DMS114 treated with DMSO at 0.1 percent for 48 hours (cell line): Measurements from ENCODE around the gene ARGLU1.

Experiments used
- DNase-seq: peaks from one replicate; lab custom pipeline; 2025; ENCODE audit not compliant: unreplicated experiment; lab: John Stamatoyannopoulos, UW

ARGLU1 gene

DNA sequence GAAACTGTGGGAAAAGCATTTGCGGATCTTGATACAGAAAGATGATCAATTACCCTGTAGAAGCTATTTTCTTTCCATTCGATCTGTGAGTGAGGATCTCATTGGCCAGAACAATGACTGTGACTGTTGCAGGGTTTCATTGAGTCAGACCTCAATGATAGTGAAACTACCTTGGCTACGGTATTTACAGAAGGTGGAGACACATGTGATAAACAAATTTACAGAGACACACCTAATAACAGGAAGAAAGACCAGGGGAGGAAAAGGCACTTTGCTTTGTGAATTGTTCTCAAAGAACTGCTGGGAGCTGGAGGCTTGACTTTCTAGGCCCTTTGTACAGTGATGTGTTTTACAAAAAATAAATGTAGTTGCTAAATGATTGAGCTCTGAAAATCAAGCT lies 19.9 kb upstream of the ARGLU1 start:
- no peak for DNase-seq

DNA sequence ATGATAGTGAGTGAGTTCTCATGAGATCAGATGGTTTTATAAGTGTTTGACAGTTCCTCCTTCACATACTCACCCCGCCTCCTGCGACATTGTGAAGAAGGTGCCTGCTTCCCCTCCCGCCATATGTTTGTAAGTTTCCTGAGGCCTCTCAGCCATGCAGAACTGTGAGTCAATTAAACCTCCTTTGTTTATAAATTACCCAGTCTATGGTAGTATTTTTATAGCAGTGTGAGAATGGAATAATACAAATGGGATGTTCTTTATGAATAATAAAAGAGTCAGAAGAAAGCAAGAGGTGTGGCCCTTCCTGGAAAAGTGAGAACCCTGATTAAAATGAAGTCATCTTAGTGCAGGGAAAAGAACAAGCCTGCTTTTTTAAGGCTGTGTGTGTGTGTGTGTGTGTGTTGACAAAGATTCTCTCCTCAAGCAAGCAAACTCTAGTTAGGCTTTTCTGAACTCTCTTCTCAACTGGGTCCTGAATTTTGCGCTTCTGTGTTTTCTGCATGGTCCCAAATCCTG lies 18.8 kb upstream of the ARGLU1 start:
- DNase-seq: no peak

DNA sequence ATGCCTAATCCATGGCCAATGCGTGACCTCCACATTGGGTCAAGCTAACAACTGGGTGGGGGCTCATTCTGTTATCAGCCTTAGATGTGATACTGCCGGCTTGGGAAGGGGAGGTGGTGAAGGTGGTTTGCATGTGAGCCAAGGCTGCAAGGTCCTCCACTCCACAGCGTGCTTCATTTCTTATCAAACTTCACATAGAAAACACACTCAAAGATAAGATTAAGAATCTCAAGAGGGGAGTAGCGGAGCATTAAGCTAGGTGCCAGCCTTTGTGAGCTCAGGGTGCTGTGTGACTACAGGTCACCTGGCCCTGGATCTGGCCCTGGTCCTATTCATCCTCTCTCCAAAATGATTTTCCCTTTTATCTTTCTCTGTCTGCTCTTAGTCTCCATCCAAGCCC lies 13.3 kb upstream of the ARGLU1 start:
- no peak for DNase-seq

DNA sequence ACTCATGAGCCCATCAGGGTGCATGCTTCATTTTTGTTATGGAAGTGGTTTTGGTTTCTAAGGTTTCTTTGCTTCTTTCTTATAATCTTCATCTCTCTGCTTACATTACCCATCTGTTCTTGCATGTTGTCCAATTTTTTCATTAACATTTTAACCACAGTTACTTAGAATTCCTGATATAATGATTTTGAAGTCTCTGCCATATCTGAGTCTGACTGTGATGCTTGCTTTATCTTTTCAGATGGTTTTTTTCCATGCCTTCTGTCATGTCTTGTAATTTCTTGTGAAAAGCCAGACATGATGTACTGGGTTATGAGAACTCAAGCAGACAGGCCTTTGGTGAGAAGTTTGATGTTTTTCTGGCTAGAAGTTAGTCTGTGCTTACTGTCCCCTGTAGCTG lies 8.0 kb upstream of the ARGLU1 start:
- no peak for DNase-seq

DNA sequence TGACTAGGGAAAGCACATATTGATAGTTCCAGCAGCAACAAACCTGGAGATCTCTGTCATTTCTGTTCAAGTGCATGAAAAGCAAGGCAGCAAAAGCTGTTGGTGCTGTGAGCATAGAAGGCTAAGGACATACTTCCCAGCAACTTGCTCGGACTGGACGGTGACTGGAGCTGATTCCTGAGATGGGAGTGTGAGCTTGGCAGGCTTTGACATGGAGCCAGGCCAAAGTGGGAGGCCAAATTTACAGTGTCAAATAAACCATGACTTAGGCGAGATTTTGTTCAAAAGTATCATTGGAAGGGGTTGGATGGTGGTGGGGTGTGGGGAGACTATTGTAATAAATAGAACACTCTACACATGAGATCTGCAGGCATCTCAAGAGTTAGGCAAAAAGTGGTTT lies 5.9 kb upstream of the ARGLU1 start:
- DNase-seq: no peak

DNA sequence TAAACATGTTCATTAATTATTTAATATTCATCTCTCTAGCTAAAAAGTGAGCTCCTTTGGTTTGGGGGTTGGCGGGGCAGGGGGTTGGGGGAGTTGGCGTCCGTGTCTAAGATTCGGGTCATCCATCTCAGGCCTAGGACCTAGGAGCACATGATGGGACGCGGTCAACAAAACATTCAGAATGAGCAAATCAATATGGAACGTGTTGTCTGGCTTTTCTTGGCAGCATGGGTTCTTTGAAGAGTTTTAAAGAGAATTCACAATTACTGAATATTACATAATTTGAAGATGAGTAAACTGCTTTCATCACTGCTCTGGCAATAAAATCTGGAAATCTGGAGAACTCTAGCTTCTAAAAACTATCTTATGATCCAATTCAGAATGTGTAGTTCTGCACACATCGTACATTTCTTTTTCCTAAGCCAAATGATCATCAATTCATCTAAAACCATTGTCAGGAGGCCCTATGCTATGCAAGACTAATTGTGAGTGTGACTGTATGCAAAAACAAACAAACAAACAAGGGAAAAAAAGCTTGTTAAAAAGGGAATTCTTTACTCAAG lies 5.4 kb upstream of the ARGLU1 start:
- no peak for DNase-seq

DNA sequence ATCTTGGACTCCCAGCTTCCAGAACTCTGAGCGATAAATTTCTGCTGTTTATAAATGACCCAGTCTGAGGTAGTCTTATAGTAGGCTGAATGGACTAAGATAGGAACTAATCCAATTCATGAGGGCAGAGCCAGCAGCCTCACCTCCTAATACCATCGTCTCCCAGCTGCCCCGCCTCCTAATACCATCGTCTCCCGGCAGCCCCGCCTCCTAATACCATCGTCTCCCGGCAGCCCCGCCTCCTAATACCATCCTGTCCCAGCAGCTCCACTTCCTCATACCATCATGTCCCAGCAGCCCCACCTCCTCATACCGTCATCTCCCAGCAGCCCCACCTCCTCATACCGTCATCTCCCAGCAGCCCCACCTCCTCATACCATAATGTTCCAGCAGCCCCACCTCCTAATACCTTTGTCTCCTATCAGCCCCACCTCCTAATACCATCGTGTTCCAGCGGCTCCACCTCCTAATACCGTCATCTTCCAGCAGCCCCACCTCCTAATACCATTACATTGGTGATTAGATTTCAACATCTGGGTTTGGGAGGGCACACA lies 2.4 kb upstream of the ARGLU1 start:
- no peak for DNase-seq

DNA sequence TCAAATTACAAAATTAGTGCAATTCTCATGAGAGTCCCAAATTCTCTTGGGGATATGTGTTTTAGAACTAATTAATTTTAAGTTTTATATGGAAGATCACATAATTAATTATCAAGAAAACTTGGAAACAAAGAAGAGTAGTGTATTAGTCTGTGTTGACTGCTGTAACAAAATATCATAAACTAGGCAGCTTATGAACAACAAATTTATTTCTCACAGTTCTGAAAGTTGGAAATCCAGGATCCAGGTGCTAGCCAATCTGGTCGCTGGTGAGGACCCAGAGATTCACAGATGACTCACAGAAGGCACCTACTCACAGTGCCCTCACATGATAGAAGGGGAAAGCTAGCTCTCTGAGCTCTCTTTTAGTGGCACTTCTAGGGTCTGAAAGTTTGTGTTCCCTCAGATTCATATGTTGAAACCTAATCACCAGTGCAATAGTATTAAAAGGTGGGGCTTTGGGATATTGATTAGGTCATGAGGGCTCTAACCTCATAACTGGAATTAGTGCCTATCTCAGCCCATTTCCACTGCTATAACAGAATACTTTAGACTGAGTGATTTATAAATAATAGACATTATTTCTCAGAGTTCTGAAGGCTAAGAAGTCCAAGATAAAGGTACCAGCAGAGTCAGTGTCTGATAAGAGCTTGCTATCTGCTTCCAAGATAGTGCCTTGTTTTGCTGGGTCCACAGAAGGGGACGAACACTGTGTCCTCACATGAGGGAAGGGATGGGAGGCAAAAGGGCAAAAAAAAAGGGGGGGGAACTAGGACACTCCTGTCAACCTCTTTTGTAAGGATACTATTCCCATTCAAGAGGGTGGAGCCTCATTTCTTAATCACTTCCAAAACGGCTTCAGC lies 1.5 kb upstream of the ARGLU1 start:
- DNase-seq: no peak

DNA sequence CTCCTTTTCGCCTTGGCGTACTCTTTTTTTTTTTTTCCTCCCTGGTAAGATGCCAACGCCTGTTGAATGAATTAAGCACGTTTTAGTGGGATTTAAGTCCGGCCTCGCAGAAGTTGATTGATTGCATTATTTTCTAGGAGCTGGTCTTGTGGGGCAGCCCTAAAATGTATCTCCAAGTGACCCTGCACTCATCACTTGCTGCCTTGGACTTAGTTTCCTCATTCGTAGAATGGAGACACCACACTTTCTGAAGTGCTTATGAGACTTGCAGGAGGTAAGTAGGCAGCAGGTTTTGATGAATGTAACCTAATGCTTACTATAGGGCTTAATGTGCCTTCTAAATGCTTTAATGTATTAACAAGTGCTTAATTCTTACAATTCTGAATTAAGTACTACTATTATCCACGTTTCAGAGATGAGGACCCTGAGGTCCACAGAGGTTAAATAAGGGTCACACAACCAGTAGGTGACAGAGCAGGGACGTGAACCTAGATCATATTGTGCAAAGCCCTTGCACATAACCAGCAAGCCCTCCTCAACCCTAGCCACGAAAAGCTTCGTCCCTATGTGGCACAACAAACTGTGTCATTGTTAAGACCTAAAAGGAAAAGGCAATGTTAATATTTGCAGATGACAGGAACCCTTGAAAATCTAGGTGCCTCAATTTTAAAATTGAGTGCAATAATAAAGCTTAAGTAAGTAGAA lies 514 bp upstream of the ARGLU1 start:
- DNase-seq: no peak

DNA sequence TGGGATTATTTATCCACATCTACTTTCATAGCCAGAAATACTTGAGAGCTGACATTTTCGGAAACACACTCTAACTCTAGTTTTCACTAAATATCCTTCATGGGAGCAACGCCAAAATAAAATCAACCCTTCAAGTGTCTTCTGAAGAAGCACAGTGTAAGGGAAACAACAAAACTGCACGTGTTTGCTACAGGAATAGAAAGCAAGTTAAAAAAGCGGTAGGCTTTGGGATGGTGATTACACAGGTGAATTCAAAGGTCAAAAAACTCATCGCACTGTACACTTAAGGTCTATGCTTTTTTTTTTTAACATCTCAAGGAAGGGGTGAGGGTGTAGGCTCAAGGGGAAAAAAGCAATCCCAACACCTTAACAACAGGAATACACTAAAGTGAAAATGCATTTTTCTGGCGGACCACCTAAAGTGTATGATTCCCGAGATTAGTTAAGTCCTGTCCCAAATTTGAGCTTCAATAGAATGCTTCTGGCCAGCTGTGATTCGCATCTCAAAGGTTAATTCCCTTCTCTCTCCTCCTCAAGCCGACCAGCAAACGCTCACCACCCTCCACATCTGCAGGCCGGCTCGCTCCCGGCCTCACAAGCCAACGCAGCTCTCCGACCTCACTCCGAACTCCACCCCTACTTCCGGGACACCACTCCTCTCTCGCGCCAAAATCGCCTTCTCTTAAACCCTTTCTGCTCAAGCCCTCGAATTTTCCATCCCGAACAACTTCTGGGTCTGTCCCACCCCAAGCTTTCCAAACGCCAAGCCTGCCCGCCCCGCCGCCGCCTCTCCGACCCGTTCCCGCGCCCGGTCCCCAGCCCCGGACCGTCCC lies 1.1 kb downstream of the ARGLU1 start:
- no peak for DNase-seq

DNA sequence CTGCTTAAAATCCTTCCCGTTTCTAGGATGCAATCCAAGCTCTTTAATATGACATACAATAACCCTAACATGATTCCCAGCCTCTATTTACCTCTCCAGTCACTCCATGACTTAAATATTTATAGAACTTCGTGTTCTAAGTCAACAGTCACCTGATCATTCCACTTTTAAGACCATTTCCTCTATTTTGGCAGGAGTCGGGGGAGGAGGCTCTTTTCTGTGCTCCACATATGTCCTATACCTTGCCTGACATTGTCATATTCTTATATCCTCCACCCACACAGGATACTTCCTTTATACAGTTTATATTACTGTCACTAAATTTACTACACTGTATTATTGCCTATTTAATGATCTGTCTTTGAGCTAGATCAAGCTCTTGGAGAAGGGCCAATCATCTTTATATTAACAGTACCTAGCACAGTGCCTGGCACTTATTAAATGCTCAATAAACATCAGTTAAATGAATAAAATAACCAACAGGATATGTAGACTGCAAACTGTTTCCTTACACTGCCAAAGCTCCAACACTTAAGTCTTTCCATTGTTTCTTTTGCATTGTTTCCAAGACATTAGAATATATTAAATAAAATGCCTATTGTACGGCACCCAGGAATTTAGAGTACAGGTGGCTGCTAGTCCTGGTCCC lies 2.7 kb downstream of the ARGLU1 start:
- no peak for DNase-seq

DNA sequence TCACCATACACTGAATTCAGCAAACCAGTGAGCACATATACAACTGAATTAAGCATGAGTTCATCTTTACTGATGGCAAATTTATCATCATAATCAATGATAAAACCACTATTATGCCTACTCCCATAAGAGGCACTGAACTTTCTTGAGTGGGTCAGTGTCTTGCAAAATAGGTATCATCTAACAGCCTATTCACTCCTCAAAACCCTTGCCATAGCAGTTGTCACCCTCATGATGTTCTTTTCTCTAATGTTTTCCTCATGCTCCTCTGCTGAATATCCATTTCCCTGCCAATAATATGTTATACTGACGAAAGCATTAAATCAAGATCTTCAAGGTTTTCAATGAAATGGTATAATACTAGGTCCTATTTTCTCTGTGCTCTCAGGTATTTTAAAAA lies 5.6 kb downstream of the ARGLU1 start:
- DNase-seq: no peak

DNA sequence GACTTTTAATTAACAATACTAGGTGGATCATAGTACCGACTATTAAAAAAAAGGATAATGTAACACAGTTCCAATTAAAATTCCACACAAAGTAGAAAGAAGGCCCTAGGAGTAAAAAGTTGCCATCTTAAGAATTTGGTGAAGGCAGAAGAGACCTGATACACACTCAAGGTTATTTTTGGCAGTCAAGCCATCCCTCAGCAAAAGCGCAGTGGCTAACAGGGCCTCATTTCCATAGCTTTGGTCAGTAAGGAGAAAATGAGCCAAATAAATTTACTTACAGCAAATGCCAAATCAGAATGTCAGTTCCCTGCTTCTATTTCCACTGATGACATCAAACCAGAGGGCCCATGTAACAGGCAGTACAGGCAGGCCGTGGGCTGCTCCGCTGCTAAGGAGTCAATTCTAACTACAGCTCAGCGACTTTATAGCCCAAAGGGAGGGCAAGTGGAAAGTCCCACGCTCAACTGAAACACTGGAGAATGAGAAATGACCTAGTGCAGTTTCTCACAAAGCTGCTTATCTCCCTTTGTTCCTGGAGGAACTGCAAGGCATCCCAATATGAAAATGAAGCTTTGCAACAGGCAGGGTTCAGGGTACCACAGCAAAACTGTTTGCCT lies 6.3 kb downstream of the ARGLU1 start:
- DNase-seq: no peak

DNA sequence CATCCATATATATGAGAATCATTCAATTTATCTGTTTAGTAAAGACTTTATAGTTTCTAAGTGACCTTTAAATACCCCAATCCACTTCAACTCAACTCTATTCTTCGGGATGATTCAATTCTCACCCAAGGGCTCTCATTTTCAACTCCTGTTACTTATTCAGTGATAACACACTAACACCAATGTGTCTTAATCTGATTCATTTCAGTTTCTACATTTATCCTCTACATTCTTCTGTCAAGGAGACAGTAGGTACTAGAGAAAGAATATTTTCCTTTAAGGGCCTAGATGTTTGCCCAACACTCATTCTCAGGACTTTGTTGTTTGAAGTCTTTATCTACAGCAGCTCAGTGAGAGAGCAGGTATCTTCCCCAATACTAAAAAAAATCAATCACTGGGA lies 7.1 kb downstream of the ARGLU1 start:
- DNase-seq: no peak

DNA sequence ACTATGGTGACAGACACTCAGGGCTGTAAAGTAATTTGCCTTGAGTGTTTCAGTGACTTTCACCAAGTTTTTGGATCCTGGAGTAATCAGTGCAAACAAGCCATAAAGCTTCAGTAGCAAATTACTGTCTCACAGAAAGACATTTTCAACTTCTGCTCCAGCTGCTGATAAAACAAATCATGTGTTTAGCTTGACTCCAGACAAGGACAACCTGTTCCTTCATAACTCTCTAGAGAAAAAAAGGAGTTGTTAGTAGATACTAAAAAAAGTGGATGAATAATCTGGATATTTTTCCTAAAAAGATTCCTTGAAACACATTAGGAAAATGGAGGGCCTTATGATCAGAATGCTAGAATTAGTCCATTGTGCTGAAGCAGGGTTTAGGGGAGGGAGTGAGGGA lies 9.4 kb downstream of the ARGLU1 start:
- no peak for DNase-seq

DNA sequence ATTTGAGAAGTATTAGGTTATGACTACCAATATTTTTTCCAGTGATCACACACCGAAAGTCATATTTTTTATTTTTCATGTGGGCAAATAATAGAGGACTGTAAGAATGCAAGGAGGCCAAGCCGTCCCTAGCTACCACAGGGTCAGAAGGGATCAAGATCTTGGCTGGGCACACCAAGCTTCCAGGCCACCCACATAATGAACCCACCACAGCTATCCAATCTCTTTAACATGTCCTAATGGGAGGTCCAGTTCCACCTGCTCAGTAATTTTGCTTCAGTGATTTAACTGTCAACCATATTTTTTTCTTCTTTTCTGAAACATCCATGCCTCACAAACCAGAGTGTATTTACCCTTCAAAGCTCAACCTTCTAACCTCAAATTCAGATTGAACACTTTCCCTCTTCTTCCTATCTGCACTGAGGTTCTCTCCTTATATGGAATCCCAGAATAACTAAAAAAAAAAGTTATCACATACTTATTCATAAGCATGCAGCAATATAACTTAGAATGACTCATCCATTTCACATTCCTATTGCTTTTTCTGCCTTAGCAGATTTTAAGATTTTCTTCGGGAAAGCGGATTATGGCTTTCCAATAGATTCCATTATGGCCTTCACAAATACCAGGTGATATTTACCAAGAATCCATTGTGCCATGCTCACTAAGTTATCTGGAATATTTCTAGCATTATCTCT lies 12.2 kb downstream of the ARGLU1 start:
- DNase-seq: no peak

DNA sequence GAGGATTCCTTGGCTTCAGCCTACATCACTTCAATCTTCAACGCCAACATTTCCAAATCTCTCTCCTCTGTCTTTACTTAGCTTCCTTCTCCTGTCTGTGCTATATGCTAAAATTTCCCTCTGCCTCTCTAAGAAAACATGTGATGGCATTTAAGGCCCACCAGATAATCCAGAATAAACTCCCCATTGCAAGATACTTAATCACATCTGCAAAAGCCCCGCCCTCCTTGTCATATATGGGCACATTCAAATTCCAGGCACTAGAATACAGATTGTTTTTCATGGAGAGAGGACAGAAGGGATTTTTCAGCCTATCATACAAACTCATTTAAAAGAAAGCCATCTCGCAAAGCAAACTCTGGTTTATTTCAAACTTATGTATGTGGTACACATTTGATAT lies 16.2 kb downstream of the ARGLU1 start:
- no peak for DNase-seq

DNA sequence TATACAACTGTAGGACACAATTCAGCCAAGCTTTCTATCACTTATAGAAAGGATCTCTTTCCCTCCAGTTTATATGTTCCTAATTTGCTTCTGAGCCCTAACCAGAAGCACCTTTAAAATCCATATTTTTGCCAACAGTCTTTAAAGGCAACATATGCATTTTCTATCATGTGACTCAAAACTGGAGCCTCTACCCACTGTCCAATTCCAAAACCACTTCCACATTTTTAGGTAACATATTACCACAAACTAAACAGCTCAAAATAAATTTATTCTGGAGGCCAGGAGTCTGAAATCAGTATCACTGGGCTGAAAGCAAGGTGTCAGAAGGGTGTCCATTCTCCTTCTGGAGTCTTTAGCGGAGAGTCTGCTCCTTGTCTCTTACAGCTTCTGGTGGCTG lies 16.6 kb downstream of the ARGLU1 start:
- DNase-seq: no peak

DNA sequence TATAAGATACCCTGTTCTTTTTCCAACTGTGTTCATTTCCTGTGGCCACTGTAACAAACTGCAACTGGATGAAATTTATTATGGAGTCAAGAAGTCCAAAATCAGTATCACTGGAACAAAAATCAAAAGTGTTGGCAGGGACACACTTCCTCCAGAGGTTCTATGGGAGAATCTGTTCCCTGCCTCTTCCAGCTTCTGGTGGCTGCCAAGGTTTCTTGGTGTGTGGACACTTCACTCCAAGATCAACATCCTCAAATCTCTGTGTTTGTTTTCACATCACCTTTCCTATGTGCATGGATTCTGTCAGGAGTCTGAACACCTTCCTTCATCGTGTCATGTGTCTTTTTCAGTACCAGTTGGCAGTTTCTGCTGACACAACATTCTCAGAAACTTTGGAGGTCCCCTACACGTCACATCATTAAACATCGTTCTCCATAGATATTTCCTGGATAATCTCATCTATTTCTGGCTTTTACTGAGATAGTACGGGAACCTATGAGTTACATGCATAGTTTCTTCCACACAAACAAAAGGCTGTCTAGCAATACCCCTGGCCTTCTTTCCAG lies 17.3 kb downstream of the ARGLU1 start:
- DNase-seq: no peak
